Right lobe of liver (tissue), 4 donors: ENCODE data around the gene WDR73.

Experiments used
- CTCF ChIP-seq, 4 donors: fragments of 200-600 bp in 3 of 4; fragments of 450-650 bp in 1 of 4; IDR thresholded peaks; one replicate each; pipeline versions ENCODE4 v1.5.1 to v1.8.0; 2016 to 2022; ENCODE audit warnings: antibody characterized with exemption in 4 of 4, mild to moderate bottlenecking in 2 of 4
- POLR2A ChIP-seq: fragments of 450-650 bp; IDR thresholded peaks from one replicate; pipeline ENCODE4 v1.6.1; 2017; ENCODE audit warnings: antibody characterized with exemption, mild to moderate bottlenecking
- donor health status: DM: no; HTN: no; CAD: no.
- donor health status: DM: no; HTN: no; CAD: no.
- donor health status: DM: no; HTN: yes; CAD: no.

- TF ChIP-seq CTCF (IDR thresholded peaks at IDR 0.05) (no peak), POLR2A (no peak)
Observed at GRCh38 chr15:84645997-84646396, 8.1 kb downstream of the WDR73 start.
